HepG2 (cell line): Measurements from ENCODE around the gene METTL16. TPM values are rescaled to one million over a fixed set of nuclear protein-coding genes. Genes with fewer than 3 reads are reported as not detected.

Experiments
- ELK4 ChIP-seq: sonication (generic); formaldehyde crosslinking; IDR thresholded peaks from 2 replicates; pipeline ENCODE4 v1.9.0; 2021; ENCODE audit warnings: missing genetic modification reagents, borderline replicate concordance
- HMGXB4 ChIP-seq, 2 experiments: sonication (generic) in 1 of 2; formaldehyde crosslinking in 1 of 2; IDR thresholded peaks; 2 replicates each; pipeline versions ENCODE4 v1.4.0 to v1.6.1; 2018 to 2020; ENCODE audit warnings: missing genetic modification reagents in 2 of 2, borderline replicate concordance in 1 of 2, low read depth in 1 of 2, mild to moderate bottlenecking in 1 of 2, missing biosample characterization in 1 of 2
- NR2F1 ChIP-seq, 2 experiments: fragments of 450-650 bp in 1 of 2; formaldehyde crosslinking in 1 of 2; IDR thresholded peaks; 2 replicates each; pipeline versions ENCODE4 v1.5.0 to v1.6.1; 2016 to 2020; ENCODE audit warnings: mild to moderate bottlenecking in 1 of 2, missing compliant biosample characterization in 1 of 2, missing genetic modification reagents in 1 of 2, moderate library complexity in 1 of 2
- PTBP1 ChIP-seq: fragments of 200-400 bp; formaldehyde crosslinking; IDR thresholded peaks from 2 replicates; pipeline ENCODE4 v1.6.1; 2018; ENCODE audit warnings: low read length, low read depth; ENCODE audit not compliant: poor library complexity, severe bottlenecking
- RFX5 ChIP-seq: IDR thresholded peaks from 2 replicates; pipeline ENCODE4 v1.6.1; 2011; ENCODE audit warnings: low read depth, low read length, improper control_type of control experiment
- SIN3A ChIP-seq: IDR thresholded peaks from 2 replicates; pipeline ENCODE4 v1.6.1; 2011; ENCODE audit warnings: low read depth, mild to moderate bottlenecking, control low read depth, low read length, borderline replicate concordance
- SRF ChIP-seq: IDR thresholded peaks from 2 replicates; pipeline ENCODE4 v1.6.1; 2011; ENCODE audit warnings: mild to moderate bottlenecking, low read depth, low read length, moderate library complexity
- THRA ChIP-seq: sonication (generic); formaldehyde crosslinking; IDR thresholded peaks from 2 replicates; pipeline ENCODE4 v1.4.0; 2020; ENCODE audit warnings: missing genetic modification reagents, borderline replicate concordance
- TRIM22 ChIP-seq: fragments of 450-650 bp; IDR thresholded peaks from 2 replicates; pipeline ENCODE4 v1.6.1; 2017
- U2AF2 ChIP-seq: fragments of 200-400 bp; formaldehyde crosslinking; IDR thresholded peaks from 2 replicates; pipeline ENCODE4 v1.6.1; 2017; ENCODE audit warnings: low read depth, mild to moderate bottlenecking, low read length
- ZBTB2 ChIP-seq: sonication (generic); formaldehyde crosslinking; IDR thresholded peaks from 2 replicates; pipeline ENCODE4 v1.8.0; 2022; ENCODE audit warnings: low read depth, missing genetic modification reagents
- ZBTB4 ChIP-seq: sonication (generic); formaldehyde crosslinking; IDR thresholded peaks from 2 replicates; pipeline ENCODE4 v1.4.0; 2020; ENCODE audit warnings: missing genetic modification reagents, mild to moderate bottlenecking, borderline replicate concordance
- ZMAT3 ChIP-seq: sonication (generic); formaldehyde crosslinking; conservative IDR thresholded peaks from 2 replicates; pipeline ENCODE4 v1.7.0; 2021; ENCODE audit warnings: missing genetic modification reagents
- ZNF552 ChIP-seq: sonication (generic); formaldehyde crosslinking; IDR thresholded peaks from 2 replicates; pipeline ENCODE4 v1.9.0; 2022; ENCODE audit warnings: missing genetic modification reagents, mild to moderate bottlenecking, borderline replicate concordance
- ZNF562 ChIP-seq: sonication (generic); formaldehyde crosslinking; IDR thresholded peaks from 2 replicates; pipeline ENCODE4 v1.8.0; 2022; ENCODE audit warnings: missing genetic modification reagents, borderline replicate concordance
- ZNF569 ChIP-seq: sonication (generic); formaldehyde crosslinking; IDR thresholded peaks from 2 replicates; pipeline ENCODE4 v1.5.0; 2020; ENCODE audit warnings: mild to moderate bottlenecking, missing genetic modification reagents, moderate library complexity, borderline replicate concordance
- ZNF614 ChIP-seq: IDR thresholded peaks from 2 replicates; pipeline ENCODE4 v1.6.1; 2018; ENCODE audit warnings: missing biosample characterization, missing genetic modification reagents, inconsistent platforms, borderline replicate concordance
- polyA plus RNA-seq, 8 experiments: library from polyadenylated mRNA; depleted of rRNA in 3 of 8; stranded (reverse) in 7 of 8; unstranded in 1 of 8; fragments of >200 nt; fragmentation: Illumina TruSeq in 4 of 8; extraction: Trizol in 4 of 8; gene quantifications; 2 replicates each; pipeline versions ENCODE4 v1.2.1 to v1.2.3, GENCODE V29; 2011 to 2016; ENCODE audit warnings: low read depth in 4 of 8, missing spikeins in 1 of 8, mixed read lengths in 1 of 8; ENCODE audit not compliant: insufficient read depth in 1 of 8
- total RNA-seq, 5 experiments: library from RNA; depleted of rRNA; stranded (reverse); fragments of >200 nt; fragmentation: Illumina TruSeq; extraction: Trizol; gene quantifications; 2 replicates each; pipeline ENCODE4 v1.2.3, GENCODE V29; 2016; ENCODE audit warnings: low read depth in 1 of 5

The METTL16 gene
- total and polyA plus RNA-seq, 2 of the 13 experiments (the other 11 are each of a cell fraction or from before 2014, with no cell fraction given), result 11.6 to 18.5 TPM

GRCh38 chr17:2400877-2401425 is 110.7 kb downstream of the METTL16 start, which contains the start of gene MNT (continued):
- TF ChIP-seq PTBP1 (peak; percentile 39), THRA (CRISPR knock-in tag) (no peak), NR2F1 (CRISPR knock-in tag; IDR thresholded peaks at IDR 0.05) (no peak), ELK4 (CRISPR knock-in tag) (no peak), ZBTB4 (CRISPR knock-in tag) (no peak), ZBTB2 (CRISPR knock-in tag) (peak; percentile 68; the same call in 1 of the 2 replicates), RFX5 (peak; percentile 58; the same call in 1 of the 2 replicates), U2AF2 (no peak), HMGXB4 (CRISPR knock-in tag; IDR thresholded peaks at IDR 0.05; ENCODE audit: borderline replicate concordance in 1 of 2, low read depth in 1 of 2) (no peak; a peak in 1 of 4 replicates), SIN3A (peak; percentile 57; the same call in 1 of the 2 replicates), ZNF552 (CRISPR knock-in tag) (no peak), ZNF569 (CRISPR knock-in tag) (no peak), SRF (peak; percentile 33; the same call in 1 of the 2 replicates), TRIM22 (no peak), ZMAT3 (CRISPR knock-in tag) (no peak), ZNF614 (CRISPR knock-in tag) (no peak), ZNF562 (CRISPR knock-in tag) (no peak)
